DOHH2 (cell line): ENCODE results near the gene OR13A1.
"Not testable (repeated sequence)": the region's sequence is repeated elsewhere in the genome, so short reads cannot be mapped to it uniquely, and the experiment has no call there.

Source experiments
- H3F3A ChIP-seq: fragments of 200-600 bp; sonication (generic), shearing (Covaris generic); 2 replicates; pipeline ENCODE4 v1.6.0; 2016; ENCODE audit warnings: antibody characterized with exemption, mild to moderate bottlenecking; ENCODE audit not compliant: control insufficient read depth, insufficient read depth
- H3K27ac ChIP-seq: fragments of 200-600 bp; sonication (generic); 2 replicates; pipeline ENCODE4 v1.5.1; 2014; ENCODE audit warnings: low read depth, mild to moderate bottlenecking, low read length, moderate library complexity
- H3K27me3 ChIP-seq: fragments of 200-600 bp; sonication (generic); 2 replicates; pipeline ENCODE4 v1.6.1; 2014; ENCODE audit warnings: mild to moderate bottlenecking, low read length, mixed read lengths; ENCODE audit not compliant: control insufficient read depth
- H3K36me3 ChIP-seq: fragments of 200-600 bp; sonication (generic); 2 replicates; pipeline ENCODE4 v1.6.1; 2014; ENCODE audit warnings: mild to moderate bottlenecking, low read length, moderate library complexity, mixed read lengths; ENCODE audit not compliant: control insufficient read depth
- H3K4me1 ChIP-seq: fragments of 200-600 bp; sonication (generic); 2 replicates; pipeline ENCODE4 v1.6.1; 2014; ENCODE audit warnings: mild to moderate bottlenecking, low read length, mixed read lengths; ENCODE audit not compliant: control insufficient read depth
- H3K4me2 ChIP-seq: fragments of 200-600 bp; sonication (generic); 2 replicates; pipeline ENCODE4 v1.6.0; 2014; ENCODE audit warnings: mild to moderate bottlenecking, low read length, moderate library complexity
- H3K4me3 ChIP-seq: fragments of 200-600 bp; sonication (generic); 2 replicates; pipeline ENCODE4 v1.5.1; 2014; ENCODE audit warnings: mild to moderate bottlenecking, low read length, mixed read lengths
- H3K79me2 ChIP-seq: fragments of 200-600 bp; sonication (generic); 2 replicates; pipeline ENCODE4 v1.6.1; 2014; ENCODE audit warnings: mild to moderate bottlenecking, low read length, mixed read lengths; ENCODE audit not compliant: control insufficient read depth
- H3K9me2 ChIP-seq: fragments of 200-600 bp; sonication (generic); replicated peaks from 2 replicates; pipeline ENCODE4 v1.6.1; 2014; ENCODE audit warnings: mild to moderate bottlenecking, low read length, mixed read lengths; ENCODE audit not compliant: control insufficient read depth
- H3K9me3 ChIP-seq: fragments of 200-600 bp; sonication (generic); 2 replicates; pipeline ENCODE4 v1.6.1; 2014; ENCODE audit warnings: antibody characterized with exemption, low read length, mixed read lengths; ENCODE audit not compliant: control insufficient read depth, insufficient read depth
- H4K20me1 ChIP-seq: fragments of 200-600 bp; sonication (generic); 2 replicates; pipeline ENCODE4 v1.6.0; 2014; ENCODE audit warnings: low read depth, mild to moderate bottlenecking, antibody characterized with exemption, low read length, moderate library complexity; ENCODE audit not compliant: control insufficient read depth, insufficient read depth
- EZH2phosphoT487 ChIP-seq: fragments of 200-600 bp; sonication (generic); IDR thresholded peaks from 2 replicates; pipeline ENCODE4 v1.6.1; 2017; ENCODE audit warnings: borderline replicate concordance, mild to moderate bottlenecking, antibody characterized with exemption, low read length, moderate library complexity, mixed read lengths
- TF ChIP-seq, protein P1 (sequence below): fragments of 200-600 bp; sonication (generic); IDR thresholded peaks from one replicate; pipeline ENCODE4 v1.5.1; 2014; ENCODE audit warnings: antibody characterized with exemption, mild to moderate bottlenecking, low read depth, low read length; ENCODE audit not compliant: poor library complexity, severe bottlenecking

The OR13A1 gene

GRCh38 chr10:45302573-45302972, 12.8 kb downstream of the OR13A1 start:
- Histone ChIP-seq H3F3A (no peaks in the 10 kb centered on the region), H3K9me3 (peaks cover 7% of the 10 kb centered on the region; the same call in 1 of the 2 replicates), H3K27me3 (no peaks in the 10 kb centered on the region), H4K20me1 (no peaks in the 10 kb centered on the region), H3K27ac (no peak overlapping the region), H3K9me2 (no peaks in the 10 kb centered on the region), H3K79me2 (no peaks in the 10 kb centered on the region), H3K4me3 (no peak overlapping the region), H3K36me3 (peaks cover 40% of the 10 kb centered on the region), H3K4me1 (no peaks in the 10 kb centered on the region), H3K4me2 (no peak overlapping the region)
- TF ChIP-seq, protein P1, sequence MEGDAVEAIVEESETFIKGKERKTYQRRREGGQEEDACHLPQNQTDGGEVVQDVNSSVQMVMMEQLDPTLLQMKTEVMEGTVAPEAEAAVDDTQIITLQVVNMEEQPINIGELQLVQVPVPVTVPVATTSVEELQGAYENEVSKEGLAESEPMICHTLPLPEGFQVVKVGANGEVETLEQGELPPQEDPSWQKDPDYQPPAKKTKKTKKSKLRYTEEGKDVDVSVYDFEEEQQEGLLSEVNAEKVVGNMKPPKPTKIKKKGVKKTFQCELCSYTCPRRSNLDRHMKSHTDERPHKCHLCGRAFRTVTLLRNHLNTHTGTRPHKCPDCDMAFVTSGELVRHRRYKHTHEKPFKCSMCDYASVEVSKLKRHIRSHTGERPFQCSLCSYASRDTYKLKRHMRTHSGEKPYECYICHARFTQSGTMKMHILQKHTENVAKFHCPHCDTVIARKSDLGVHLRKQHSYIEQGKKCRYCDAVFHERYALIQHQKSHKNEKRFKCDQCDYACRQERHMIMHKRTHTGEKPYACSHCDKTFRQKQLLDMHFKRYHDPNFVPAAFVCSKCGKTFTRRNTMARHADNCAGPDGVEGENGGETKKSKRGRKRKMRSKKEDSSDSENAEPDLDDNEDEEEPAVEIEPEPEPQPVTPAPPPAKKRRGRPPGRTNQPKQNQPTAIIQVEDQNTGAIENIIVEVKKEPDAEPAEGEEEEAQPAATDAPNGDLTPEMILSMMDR, result no peak
- no peak for TF ChIP-seq EZH2phosphoT487

GRCh38 chr10:45298341-45298955, 17.0 kb downstream of the OR13A1 start:
- peaks cover 24% of the 10 kb centered on the region for H3K36me3 ChIP-seq
- H3F3A ChIP-seq, H3K27me3 ChIP-seq, H3K79me2 ChIP-seq, H3K27ac ChIP-seq, H3K4me2 ChIP-seq, H4K20me1 ChIP-seq, H3K4me1 ChIP-seq, H3K9me2 ChIP-seq, H3K4me3 ChIP-seq: not testable (repeated sequence)
- peaks cover 13% of the 10 kb centered on the region for H3K9me3 ChIP-seq

- no peak overlapping the region for H3K27ac ChIP-seq
- H3K4me2 ChIP-seq, result no peak overlapping the region
- H4K20me1 ChIP-seq, result no peaks in the 10 kb centered on the region
- H3K9me2 ChIP-seq, result peaks cover 2% of the 10 kb centered on the region; the same call in 1 of the 2 replicates
- H3K27me3 ChIP-seq, result no peaks in the 10 kb centered on the region
- TF ChIP-seq, protein P1, result no peak
- TF ChIP-seq EZH2phosphoT487, result no peak
- no peaks in the 10 kb centered on the region for H3F3A ChIP-seq
- no peaks in the 10 kb centered on the region for H3K36me3 ChIP-seq
- peaks cover 9% of the 10 kb centered on the region for H3K9me3 ChIP-seq
- H3K79me2 ChIP-seq, result no peaks in the 10 kb centered on the region
- H3K4me3 ChIP-seq, result no peak overlapping the region
- H3K4me1 ChIP-seq, result no peaks in the 10 kb centered on the region
Measured at GRCh38 chr10:45294681-45295080, 20.7 kb downstream of the OR13A1 start.

DNA sequence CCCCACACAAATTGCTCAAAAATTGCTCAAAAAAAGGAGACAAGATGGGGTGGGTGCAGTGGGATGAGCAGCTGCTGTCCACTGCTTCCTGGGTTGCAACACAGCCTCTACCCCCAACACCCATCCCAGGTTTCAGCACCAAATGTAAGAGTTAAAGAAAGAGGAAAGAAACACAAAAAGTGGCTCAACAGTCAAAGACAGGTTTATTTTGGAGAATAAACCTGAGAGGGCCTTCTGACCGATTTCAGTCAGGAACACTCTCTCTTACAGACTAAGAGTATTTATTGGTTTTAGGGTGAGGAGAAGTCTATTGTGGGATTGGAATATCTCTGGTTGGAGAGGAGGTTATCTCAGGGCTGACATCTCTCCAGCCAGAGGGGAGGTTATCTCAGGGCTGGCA, 28.4 kb downstream of the OR13A1 start:
- TF ChIP-seq, protein P1, result no peak
- no peak for TF ChIP-seq EZH2phosphoT487
- Histone ChIP-seq H3K27me3 (no peaks in the 10 kb centered on the region), H3K27ac (no peak overlapping the region), H3K4me3 (no peak overlapping the region), H3K36me3 (no peaks in the 10 kb centered on the region), H3K79me2 (no peaks in the 10 kb centered on the region), H3K9me2 (peaks cover 2% of the 10 kb centered on the region; the same call in 1 of the 2 replicates), H4K20me1 (no peaks in the 10 kb centered on the region), H3K4me1 (no peaks in the 10 kb centered on the region), H3F3A (no peaks in the 10 kb centered on the region), H3K9me3 (peaks cover 6% of the 10 kb centered on the region; the same call in 1 of the 2 replicates), H3K4me2 (no peak overlapping the region)
